Measurements from ENCODE around the gene SH3RF3. TPM values are rescaled to one million over a fixed set of nuclear protein-coding genes. Genes with fewer than 3 reads are reported as not detected.

The SH3RF3 gene
- total RNA-seq, 4 donors from 2014 or later = 2.4 to 5.5 (median 2.9) TPM

DNA sequence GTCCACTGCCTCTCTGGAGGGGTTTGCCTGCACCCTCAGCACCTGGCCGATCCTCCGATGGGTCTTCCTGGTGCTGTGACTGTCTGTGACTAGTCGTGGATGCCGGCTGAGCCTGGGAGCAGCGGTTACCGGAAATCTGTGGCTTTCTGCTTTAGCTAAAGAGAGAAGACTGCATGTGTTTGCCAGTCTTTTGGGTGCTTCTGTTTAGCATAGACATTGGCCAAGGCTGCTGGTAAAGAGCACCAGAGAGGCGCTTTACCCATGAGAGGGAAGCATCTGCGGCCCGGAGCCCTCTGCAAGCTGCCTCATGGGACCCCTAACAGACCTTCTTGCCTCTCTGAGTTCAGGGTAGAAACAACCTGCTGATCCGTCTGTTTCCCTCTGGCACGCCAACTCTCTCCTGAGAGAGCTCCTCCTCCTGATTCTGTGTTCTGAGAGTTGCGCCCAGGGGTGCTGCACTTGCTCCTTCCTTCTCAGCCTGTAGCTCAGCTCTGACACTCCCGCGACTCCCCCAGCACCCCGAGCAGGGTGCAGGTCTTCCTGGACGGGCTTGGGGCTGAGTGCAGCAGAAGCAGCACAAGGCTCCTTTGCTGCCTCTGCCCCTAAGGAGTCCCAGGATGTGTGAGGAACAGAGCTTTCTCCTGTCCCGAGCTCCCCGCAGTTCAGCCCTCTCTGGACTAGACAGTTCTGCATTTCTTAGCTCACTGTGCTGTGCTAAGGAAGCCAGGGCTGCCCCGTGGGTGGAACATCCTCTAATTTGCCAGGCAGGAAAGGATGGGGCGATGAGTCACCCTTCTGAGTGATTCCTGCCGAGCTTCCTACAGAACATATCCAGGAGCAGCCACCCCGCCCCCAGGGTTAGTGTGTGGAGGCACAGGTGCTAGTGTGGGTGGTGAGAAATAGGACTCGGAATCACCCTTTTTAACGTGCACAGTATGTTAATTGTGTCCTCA is 203.2 kb downstream of the SH3RF3 start:
- peak in 1 of 4 donors; percentile 30 for TF ChIP-seq POLR2A (IDR thresholded peaks at IDR 0.05)
- TF ChIP-seq, protein P1, sequence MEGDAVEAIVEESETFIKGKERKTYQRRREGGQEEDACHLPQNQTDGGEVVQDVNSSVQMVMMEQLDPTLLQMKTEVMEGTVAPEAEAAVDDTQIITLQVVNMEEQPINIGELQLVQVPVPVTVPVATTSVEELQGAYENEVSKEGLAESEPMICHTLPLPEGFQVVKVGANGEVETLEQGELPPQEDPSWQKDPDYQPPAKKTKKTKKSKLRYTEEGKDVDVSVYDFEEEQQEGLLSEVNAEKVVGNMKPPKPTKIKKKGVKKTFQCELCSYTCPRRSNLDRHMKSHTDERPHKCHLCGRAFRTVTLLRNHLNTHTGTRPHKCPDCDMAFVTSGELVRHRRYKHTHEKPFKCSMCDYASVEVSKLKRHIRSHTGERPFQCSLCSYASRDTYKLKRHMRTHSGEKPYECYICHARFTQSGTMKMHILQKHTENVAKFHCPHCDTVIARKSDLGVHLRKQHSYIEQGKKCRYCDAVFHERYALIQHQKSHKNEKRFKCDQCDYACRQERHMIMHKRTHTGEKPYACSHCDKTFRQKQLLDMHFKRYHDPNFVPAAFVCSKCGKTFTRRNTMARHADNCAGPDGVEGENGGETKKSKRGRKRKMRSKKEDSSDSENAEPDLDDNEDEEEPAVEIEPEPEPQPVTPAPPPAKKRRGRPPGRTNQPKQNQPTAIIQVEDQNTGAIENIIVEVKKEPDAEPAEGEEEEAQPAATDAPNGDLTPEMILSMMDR (IDR thresholded peaks at IDR 0.05) = no peak
- Histone ChIP-seq H3K27me3 (no peaks in the 10 kb centered on the region), H3K9me3 (no peaks in the 10 kb centered on the region), H3K4me3 (peak overlapping the region; percentile 11 to 50 (median 22)), H3K27ac (peak overlapping the region; percentile 66 to 83 (median 74)), H3K36me3 (no peaks in the 10 kb centered on the region), H3K4me1 (peaks cover 4 to 42% (median 32%) of the 10 kb centered on the region in 3 donors)
- intact Hi-C loops (cut with DNase I) = no loop called here
- WGBS, 2 donors = 14 to 31% methylated on average over 6 to 11 of the region's 24 CpGs
- DNase-seq = peak; percentile 29

DNA sequence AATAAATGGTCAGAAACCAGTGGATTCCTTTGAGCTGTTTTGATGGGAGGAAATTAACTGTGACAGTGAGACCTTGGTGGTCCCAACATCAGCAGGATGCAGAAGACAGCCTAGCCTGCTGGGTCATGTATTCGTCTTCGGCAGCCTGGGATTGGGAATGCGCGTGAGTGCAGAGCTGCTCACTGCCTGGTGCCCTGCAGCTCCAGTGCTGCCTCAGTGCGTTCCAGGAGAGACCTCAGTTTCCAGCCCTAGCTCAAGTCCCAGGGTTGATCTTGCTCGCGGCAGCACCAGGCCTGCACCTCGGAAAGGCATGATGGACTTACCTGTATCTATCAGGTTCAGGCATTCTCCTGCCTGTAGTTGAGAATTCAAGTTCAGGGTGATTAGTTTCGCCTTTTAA is 203.9 kb downstream of the SH3RF3 start:
- Histone ChIP-seq H3K4me3 (no peak overlapping the region), H3K36me3 (no peaks in the 10 kb centered on the region), H3K4me1 (peaks cover 4 to 42% (median 32%) of the 10 kb centered on the region in 3 donors), H3K27me3 (no peaks in the 10 kb centered on the region), H3K9me3 (no peaks in the 10 kb centered on the region), H3K27ac (peak overlapping the region in 3 of 4 donors; percentile 12 to 83 (median 75))
- DNase-seq = no peak
- 59 to 67% methylated on average over 3 to 6 of the region's 9 CpGs for WGBS, 2 donors
- TF ChIP-seq, protein P1 (IDR thresholded peaks at IDR 0.05) = no peak
- no peak for TF ChIP-seq POLR2A (IDR thresholded peaks at IDR 0.05)
- intact Hi-C loops (cut with DNase I) = no loop called here

DNA sequence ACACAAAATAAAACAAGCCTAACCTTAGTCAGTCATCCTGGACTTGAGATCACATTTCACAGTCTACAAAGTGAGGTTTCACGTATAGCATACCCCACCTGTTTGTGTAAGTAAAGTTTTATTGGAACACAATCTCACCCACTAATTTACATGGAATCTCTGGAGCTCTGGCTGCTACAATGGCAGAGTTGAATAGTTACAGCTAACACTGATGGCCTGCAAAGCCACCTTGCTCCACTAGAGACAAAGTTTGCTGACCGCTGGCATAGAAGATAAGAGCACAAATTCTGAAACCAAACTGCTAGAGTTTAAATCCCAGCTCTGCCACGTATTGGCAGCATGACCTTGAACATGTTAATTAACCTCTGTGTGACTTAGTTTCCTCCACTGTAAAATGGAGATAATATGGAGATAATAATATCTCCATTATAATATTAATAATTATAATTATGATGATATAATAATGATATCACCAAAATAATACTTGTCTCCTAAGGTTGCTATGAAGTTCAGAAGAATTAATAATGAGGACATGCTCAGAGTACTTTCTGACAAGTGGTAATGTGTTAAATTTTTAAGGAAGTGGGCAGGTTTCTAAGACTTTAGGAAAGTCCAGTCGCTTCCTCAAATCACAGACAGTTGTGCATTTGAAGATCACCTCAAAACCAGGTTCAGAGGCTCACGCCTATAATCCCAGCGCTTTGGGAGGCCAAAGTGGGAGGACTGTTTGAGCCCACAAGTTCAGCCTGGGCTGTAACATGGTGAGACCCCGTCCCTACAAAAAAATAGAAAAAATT is 204.6 kb downstream of the SH3RF3 start:
- peaks cover 4 to 42% (median 32%) of the 10 kb centered on the region in 3 donors for H3K4me1 ChIP-seq
- H3K27ac ChIP-seq = no peak overlapping the region
- no peak for DNase-seq
- no peaks in the 10 kb centered on the region for H3K27me3 ChIP-seq
- TF ChIP-seq, protein P1 (IDR thresholded peaks at IDR 0.05) = peak in 2 of 6 experiments; percentile 15 to 42
- TF ChIP-seq POLR2A (IDR thresholded peaks at IDR 0.05) = no peak
- H3K36me3 ChIP-seq = no peaks in the 10 kb centered on the region
- WGBS, 2 donors = 81 to 84% methylated on average over 7 of the region's 7 CpGs
- intact Hi-C loops (cut with DNase I) = no loop called here
- no peak overlapping the region for H3K4me3 ChIP-seq
- no peaks in the 10 kb centered on the region for H3K9me3 ChIP-seq

DNA sequence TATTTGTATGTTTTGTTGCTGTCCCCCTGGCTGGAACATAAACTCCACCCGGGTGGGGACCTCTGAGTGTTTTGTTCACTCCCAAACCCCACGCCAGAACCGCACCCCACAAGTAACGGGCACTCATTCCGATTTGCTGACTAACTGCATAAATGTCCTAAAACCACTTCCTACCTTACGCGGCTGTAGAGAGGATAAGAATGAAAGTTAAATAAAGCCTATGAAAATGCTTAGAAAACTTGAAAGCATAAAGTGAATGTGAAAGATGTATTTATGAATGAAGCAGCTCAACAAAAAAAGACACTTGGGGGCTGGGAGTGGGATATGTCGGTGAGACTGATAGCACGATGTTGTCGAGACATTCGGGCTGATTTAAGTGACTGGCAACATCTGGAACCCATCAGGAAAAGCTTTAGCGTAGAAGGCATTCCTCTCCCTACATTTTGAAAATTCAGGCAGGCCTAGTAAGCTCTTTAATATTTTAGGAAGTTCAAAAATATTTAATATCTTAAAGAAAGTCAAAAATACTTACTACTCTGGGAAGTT is 206.7 kb downstream of the SH3RF3 start:
- intact Hi-C loops (cut with DNase I) = no loop called here
- no peaks in the 10 kb centered on the region for H3K9me3 ChIP-seq
- 40 to 50% methylated on average over 12 of the region's 12 CpGs for WGBS, 2 donors
- no peaks in the 10 kb centered on the region for H3K27me3 ChIP-seq
- H3K36me3 ChIP-seq = no peaks in the 10 kb centered on the region
- peaks cover 4 to 45% (median 32%) of the 10 kb centered on the region in 3 donors for H3K4me1 ChIP-seq
- H3K27ac ChIP-seq = peak overlapping the region in 1 of 4 donors; percentile 15
- no peak overlapping the region for H3K4me3 ChIP-seq
- no peak for DNase-seq
- TF ChIP-seq, protein P1 (IDR thresholded peaks at IDR 0.05) = no peak
- TF ChIP-seq POLR2A (IDR thresholded peaks at IDR 0.05) = no peak
